Vagina (tissue), 2 donors: ENCODE results near the gene KRT73.

Source experiments
- POLR2AphosphoS5 ChIP-seq, 2 donors: sonication (generic); formaldehyde crosslinking; IDR thresholded peaks; one replicate each; pipeline ENCODE4 v1.9.0; 2017; ENCODE audit warnings: antibody characterized with exemption in 2 of 2, mild to moderate bottlenecking in 2 of 2, low read depth in 1 of 2; ENCODE audit not compliant: insufficient read depth in 1 of 2
- TF ChIP-seq, protein P1 (sequence below), 3 experiments: fragments of 450-650 bp in 2 of 3; fragments of 200-600 bp in 1 of 3; sonication (generic) in 1 of 3; IDR thresholded peaks; one replicate each; pipeline ENCODE4 v1.5.1; 2017 to 2019; ENCODE audit warnings: antibody characterized with exemption in 3 of 3, mild to moderate bottlenecking in 2 of 3, moderate library complexity in 2 of 3

DNA sequence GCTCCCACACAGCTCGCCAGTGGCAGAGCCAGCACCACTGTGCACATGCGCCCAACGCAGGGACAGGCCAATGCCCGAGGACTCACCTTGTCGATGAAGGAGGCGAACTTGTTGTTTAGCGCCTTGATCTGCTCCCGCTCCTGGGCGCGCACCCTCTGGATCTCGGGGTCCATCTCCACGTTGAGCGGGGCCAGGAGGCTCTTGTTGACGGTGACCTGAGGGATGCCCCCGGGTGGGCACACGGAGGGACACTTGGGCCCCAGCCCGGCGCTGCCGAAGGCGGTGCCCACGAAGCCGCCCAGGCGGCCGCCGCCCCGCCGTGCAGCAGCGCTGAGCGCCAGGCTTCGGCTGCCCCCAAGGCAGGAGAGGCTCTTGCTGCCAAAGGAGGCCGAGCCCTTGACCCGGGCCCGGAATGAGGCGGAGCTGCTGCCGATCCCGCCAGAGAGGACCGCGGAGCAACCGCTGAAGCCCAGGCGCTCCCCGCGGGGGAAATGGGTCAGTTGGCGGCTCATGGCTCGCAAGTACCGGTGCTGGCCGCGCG, 17.3 kb downstream of the KRT73 start, which contains the start of gene KRT72:
- TF ChIP-seq, protein P1, sequence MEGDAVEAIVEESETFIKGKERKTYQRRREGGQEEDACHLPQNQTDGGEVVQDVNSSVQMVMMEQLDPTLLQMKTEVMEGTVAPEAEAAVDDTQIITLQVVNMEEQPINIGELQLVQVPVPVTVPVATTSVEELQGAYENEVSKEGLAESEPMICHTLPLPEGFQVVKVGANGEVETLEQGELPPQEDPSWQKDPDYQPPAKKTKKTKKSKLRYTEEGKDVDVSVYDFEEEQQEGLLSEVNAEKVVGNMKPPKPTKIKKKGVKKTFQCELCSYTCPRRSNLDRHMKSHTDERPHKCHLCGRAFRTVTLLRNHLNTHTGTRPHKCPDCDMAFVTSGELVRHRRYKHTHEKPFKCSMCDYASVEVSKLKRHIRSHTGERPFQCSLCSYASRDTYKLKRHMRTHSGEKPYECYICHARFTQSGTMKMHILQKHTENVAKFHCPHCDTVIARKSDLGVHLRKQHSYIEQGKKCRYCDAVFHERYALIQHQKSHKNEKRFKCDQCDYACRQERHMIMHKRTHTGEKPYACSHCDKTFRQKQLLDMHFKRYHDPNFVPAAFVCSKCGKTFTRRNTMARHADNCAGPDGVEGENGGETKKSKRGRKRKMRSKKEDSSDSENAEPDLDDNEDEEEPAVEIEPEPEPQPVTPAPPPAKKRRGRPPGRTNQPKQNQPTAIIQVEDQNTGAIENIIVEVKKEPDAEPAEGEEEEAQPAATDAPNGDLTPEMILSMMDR (IDR thresholded peaks at IDR 0.05), result no peak
- TF ChIP-seq POLR2AphosphoS5 (IDR thresholded peaks at IDR 0.05; ENCODE audit: insufficient read depth in 1 of 2, low read depth in 1 of 2), result no peak
